ENCODE data around the gene MRPL33. TPM values are rescaled to one million over a fixed set of nuclear protein-coding genes. Genes with fewer than 3 reads are reported as not detected.
A peak's percentile ranks its signal among the peaks of the same experiment; 100 is the strongest.

The MRPL33 gene
- total and polyA plus RNA-seq, 4 donors: 59.9 to 174 (median 123) TPM

- ATAC-seq (ENCODE audit: insufficient read depth, low FRiP score): peak; percentile 78
- Histone ChIP-seq H3K27me3 (ENCODE audit: control insufficient read depth in 3 of 3, insufficient read depth in 3 of 3, low read length in 2 of 3) (no peaks in the 10 kb centered on the region), H3K4me1 (ENCODE audit: control insufficient read depth in 5 of 5, insufficient read depth in 5 of 5, low read length in 5 of 5) (peaks cover 0 to 5% (median 3%) of the 10 kb centered on the region in 5 donors), H3K9me3 (ENCODE audit: control insufficient read depth in 4 of 4, insufficient read depth in 3 of 4, low read length in 3 of 4) (no peaks in the 10 kb centered on the region), H3K36me3 (ENCODE audit: control insufficient read depth in 4 of 4, insufficient read depth in 4 of 4, low read length in 4 of 4) (no peaks in the 10 kb centered on the region), H3K9ac (ENCODE audit: insufficient read depth in 1 of 2, low read length in 2 of 2) (peak overlapping the region in 1 of 2 donors; percentile 78), H3K27ac (ENCODE audit: low read depth in 1 of 2, low read length in 1 of 2) (peak overlapping the region in 1 of 2 donors; percentile 87), H3K4me3 (no peak overlapping the region)
- TF ChIP-seq CTCF (IDR thresholded peaks at IDR 0.05; ENCODE audit: control extremely low read depth, extremely low read depth): no peak
- DNase-seq: peak; percentile 79 to 86 (median 85)
- WGBS, 2 donors: 26 to 27% methylated on average over 29 of the region's 29 CpGs
Observed at GRCh38 chr2:27765621-27766286, 5.8 kb upstream of the MRPL33 start.

GRCh38 chr2:27766287-27766661, 5.2 kb upstream of the MRPL33 start:
- DNase-seq: peak in 1 of 3 donors; percentile 41
- Histone ChIP-seq H3K27ac (ENCODE audit: low read depth in 1 of 2, low read length in 1 of 2) (peak overlapping the region in 1 of 2 donors; percentile 87), H3K36me3 (ENCODE audit: control insufficient read depth in 4 of 4, insufficient read depth in 4 of 4, low read length in 4 of 4) (no peaks in the 10 kb centered on the region), H3K9ac (ENCODE audit: insufficient read depth in 1 of 2, low read length in 2 of 2) (peak overlapping the region in 1 of 2 donors; percentile 78), H3K4me3 (no peak overlapping the region), H3K9me3 (ENCODE audit: control insufficient read depth in 4 of 4, insufficient read depth in 3 of 4, low read length in 3 of 4) (no peaks in the 10 kb centered on the region), H3K4me1 (ENCODE audit: control insufficient read depth in 5 of 5, insufficient read depth in 5 of 5, low read length in 5 of 5) (peaks cover 0 to 8% (median 5%) of the 10 kb centered on the region in 5 donors), H3K27me3 (ENCODE audit: control insufficient read depth in 3 of 3, insufficient read depth in 3 of 3, low read length in 2 of 3) (no peaks in the 10 kb centered on the region)
- ATAC-seq (ENCODE audit: insufficient read depth, low FRiP score): no peak
- 74 to 92% methylated on average over 2 of the region's 2 CpGs for WGBS, 2 donors
- no peak for TF ChIP-seq CTCF (IDR thresholded peaks at IDR 0.05; ENCODE audit: control extremely low read depth, extremely low read depth)

- H3K9ac ChIP-seq (ENCODE audit: insufficient read depth in 1 of 2, low read length in 2 of 2): peak overlapping the region; percentile 70 to 86
- H3K27ac ChIP-seq (ENCODE audit: low read depth in 1 of 2, low read length in 1 of 2): peak overlapping the region; percentile 84 to 96
- DNase-seq: no peak
- H3K36me3 ChIP-seq (ENCODE audit: control insufficient read depth in 4 of 4, insufficient read depth in 4 of 4, low read length in 4 of 4): peaks cover 0 to 7% (median 2%) of the 10 kb centered on the region in 4 donors
- ATAC-seq (ENCODE audit: insufficient read depth, low FRiP score): no peak
- TF ChIP-seq CTCF (IDR thresholded peaks at IDR 0.05; ENCODE audit: control extremely low read depth, extremely low read depth): no peak
- H3K4me3 ChIP-seq: peak overlapping the region; percentile 73
- WGBS, 2 donors: 10 to 12% methylated on average over 13 of the region's 13 CpGs
- H3K27me3 ChIP-seq (ENCODE audit: control insufficient read depth in 3 of 3, insufficient read depth in 3 of 3, low read length in 2 of 3): no peaks in the 10 kb centered on the region
- H3K4me1 ChIP-seq (ENCODE audit: control insufficient read depth in 5 of 5, insufficient read depth in 5 of 5, low read length in 5 of 5): peaks cover 0 to 17% (median 12%) of the 10 kb centered on the region in 5 donors
- H3K9me3 ChIP-seq (ENCODE audit: control insufficient read depth in 4 of 4, insufficient read depth in 3 of 4, low read length in 3 of 4): no peaks in the 10 kb centered on the region
Observed at GRCh38 chr2:27771202-27771547, 344 bp upstream of the MRPL33 start.
